ENCODE results near the gene CFAP61. TPM values are rescaled to one million over a fixed set of nuclear protein-coding genes. Genes with fewer than 3 reads are reported as not detected.

The CFAP61 gene
- total and polyA plus RNA-seq, 9 of the 15 experiments (the other 6 are each of a cell fraction or from before 2014, with no cell fraction given) = 0.11 TPM; not detected in 8

DNA sequence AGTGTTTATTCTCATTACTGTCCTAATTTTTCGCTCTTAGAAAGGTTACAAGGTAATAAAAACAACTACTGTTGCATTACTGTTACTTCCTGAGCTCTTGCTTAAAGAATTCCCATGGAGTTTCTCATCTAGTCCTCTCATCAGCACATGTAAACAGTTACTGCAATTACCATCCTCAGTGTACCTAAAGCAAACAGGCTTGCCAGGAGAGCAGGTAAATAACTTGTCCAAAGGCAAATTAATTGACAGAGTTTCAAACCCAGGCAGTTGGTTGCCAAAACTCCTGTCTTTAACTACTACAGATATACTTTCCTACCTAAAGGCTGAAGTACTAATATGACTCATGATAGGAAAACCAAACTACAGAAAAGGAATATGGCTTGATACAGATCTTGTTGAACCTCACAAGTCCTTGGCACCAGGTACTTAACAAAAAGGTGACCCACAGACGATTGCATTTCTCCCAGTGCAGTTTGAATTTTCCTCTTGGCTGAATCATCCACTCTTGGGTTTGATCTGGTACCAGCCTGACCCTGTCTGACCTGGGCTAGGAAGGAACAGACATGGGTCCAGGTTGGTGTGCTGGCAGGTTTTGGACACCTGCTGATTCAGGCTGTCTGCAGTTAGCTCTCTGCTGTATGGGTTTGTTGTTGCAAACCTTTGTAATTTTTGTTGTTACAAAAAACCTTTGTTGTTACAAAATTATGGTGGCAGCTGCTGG, 153.0 kb downstream of the CFAP61 start:
- no peak for FAIRE-seq
- no peak overlapping the region for H2AFZ ChIP-seq (ENCODE audit: low read depth, low read length)
- no peak overlapping the region for H3K9ac ChIP-seq (ENCODE audit: insufficient read depth in 1 of 2, low read depth in 2 of 2, low read length in 2 of 2)
- H4K20me1 ChIP-seq (replicated peaks; ENCODE audit: control insufficient read depth, insufficient read depth, low read length) = no peaks in the 10 kb centered on the region
- H3K4me2 ChIP-seq (ENCODE audit: insufficient read depth, low read length) = no peak overlapping the region
- no peaks in the 10 kb centered on the region for H3K36me3 ChIP-seq (ENCODE audit: control insufficient read depth, insufficient read depth, low read length)
- intact Hi-C loops (cut with micrococcal nuclease) = no loop called here
- no peak overlapping the region for H3K4me3 ChIP-seq
- no peak for ATAC-seq
- no peaks in the 10 kb centered on the region for H3K27me3 ChIP-seq (ENCODE audit: control insufficient read depth in 2 of 2, insufficient read depth in 2 of 2, low read length in 2 of 2)
- in situ Hi-C loops (cut with MboI) = no loop called here
- H3K9me3 ChIP-seq (replicated peaks; ENCODE audit: control insufficient read depth, insufficient read depth, low read depth, low read length) = no peaks in the 10 kb centered on the region
- no TSS peak for BruUV-seq (replicated peaks)
- no peaks in the 10 kb centered on the region for H3K79me2 ChIP-seq (ENCODE audit: control insufficient read depth, insufficient read depth, low read length)
- H3K9me1 ChIP-seq (ENCODE audit: control insufficient read depth, insufficient read depth, low read length) = no peaks in the 10 kb centered on the region
- TF ChIP-seq RAD51 (IDR thresholded peaks at IDR 0.05; ENCODE audit: borderline replicate concordance, low read depth) (no peak), ZNF354B (CRISPR knock-in tag; IDR thresholded peaks at IDR 0.05) (no peak), SLC30A9 (CRISPR knock-in tag; IDR thresholded peaks at IDR 0.05) (no peak), U2AF1 (optimal IDR thresholded peaks at IDR 0.05; ENCODE audit: low read depth, low read length) (no peak), SIN3A (IDR thresholded peaks at IDR 0.05; ENCODE audit: borderline replicate concordance in 2 of 2, control insufficient read depth in 1 of 2, low read depth in 2 of 2, low read length in 2 of 2) (no peak), ZNF644 (tag; IDR thresholded peaks at IDR 0.05; ENCODE audit: low read depth) (no peak), NFXL1 (CRISPR knock-in tag; IDR thresholded peaks at IDR 0.05) (no peak), GATAD2A (IDR thresholded peaks at IDR 0.05) (no peak)
- TF ChIP-seq, protein P1, sequence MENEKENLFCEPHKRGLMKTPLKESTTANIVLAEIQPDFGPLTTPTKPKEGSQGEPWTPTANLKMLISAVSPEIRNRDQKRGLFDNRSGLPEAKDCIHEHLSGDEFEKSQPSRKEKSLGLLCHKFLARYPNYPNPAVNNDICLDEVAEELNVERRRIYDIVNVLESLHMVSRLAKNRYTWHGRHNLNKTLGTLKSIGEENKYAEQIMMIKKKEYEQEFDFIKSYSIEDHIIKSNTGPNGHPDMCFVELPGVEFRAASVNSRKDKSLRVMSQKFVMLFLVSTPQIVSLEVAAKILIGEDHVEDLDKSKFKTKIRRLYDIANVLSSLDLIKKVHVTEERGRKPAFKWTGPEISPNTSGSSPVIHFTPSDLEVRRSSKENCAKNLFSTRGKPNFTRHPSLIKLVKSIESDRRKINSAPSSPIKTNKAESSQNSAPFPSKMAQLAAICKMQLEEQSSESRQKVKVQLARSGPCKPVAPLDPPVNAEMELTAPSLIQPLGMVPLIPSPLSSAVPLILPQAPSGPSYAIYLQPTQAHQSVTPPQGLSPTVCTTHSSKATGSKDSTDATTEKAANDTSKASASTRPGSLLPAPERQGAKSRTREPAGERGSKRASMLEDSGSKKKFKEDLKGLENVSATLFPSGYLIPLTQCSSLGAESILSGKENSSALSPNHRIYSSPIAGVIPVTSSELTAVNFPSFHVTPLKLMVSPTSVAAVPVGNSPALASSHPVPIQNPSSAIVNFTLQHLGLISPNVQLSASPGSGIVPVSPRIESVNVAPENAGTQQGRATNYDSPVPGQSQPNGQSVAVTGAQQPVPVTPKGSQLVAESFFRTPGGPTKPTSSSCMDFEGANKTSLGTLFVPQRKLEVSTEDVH (IDR thresholded peaks at IDR 0.05; ENCODE audit: low read depth, partially characterized antibody) = no peak
- TF ChIP-seq, protein P2, sequence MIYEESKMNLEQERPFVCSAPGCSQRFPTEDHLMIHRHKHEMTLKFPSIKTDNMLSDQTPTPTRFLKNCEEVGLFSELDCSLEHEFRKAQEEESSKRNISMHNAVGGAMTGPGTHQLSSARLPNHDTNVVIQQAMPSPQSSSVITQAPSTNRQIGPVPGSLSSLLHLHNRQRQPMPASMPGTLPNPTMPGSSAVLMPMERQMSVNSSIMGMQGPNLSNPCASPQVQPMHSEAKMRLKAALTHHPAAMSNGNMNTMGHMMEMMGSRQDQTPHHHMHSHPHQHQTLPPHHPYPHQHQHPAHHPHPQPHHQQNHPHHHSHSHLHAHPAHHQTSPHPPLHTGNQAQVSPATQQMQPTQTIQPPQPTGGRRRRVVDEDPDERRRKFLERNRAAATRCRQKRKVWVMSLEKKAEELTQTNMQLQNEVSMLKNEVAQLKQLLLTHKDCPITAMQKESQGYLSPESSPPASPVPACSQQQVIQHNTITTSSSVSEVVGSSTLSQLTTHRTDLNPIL (CRISPR knock-in tag; IDR thresholded peaks at IDR 0.05) = no peak
- no peak overlapping the region for H3K27ac ChIP-seq (ENCODE audit: extremely low read depth, low read depth, low read length)
- ChIA-PET POLR2A (no interaction called here), CTCF (ENCODE audit: low intra/inter-chr PET ratio) (no interaction called here)
- WGBS (ENCODE audit: insufficient coverage, low coverage, missing lambda C conversion rate) = 0% methylated on average over 2 of the region's 2 CpGs
- no peaks in the 10 kb centered on the region for H3K4me1 ChIP-seq (replicated peaks in 1 of 2; ENCODE audit: control insufficient read depth in 2 of 2, insufficient read depth in 2 of 2, low read length in 2 of 2)
- no peak for DNase-seq (ENCODE audit: extremely low read depth in 1 of 4, low spot score in 3 of 4)
